Right ventricle myocardium inferior (tissue), 1 donor: ENCODE results near the gene CXorf49. TPM values are rescaled to one million over a fixed set of nuclear protein-coding genes. Genes with fewer than 3 reads are reported as not detected.
"Not testable (repeated sequence)": the region's sequence is repeated elsewhere in the genome, so short reads cannot be mapped to it uniquely, and the experiment has no call there.

Experiments used
- ATAC-seq: fragments of 200-7000 bp; cut with Tn5 transposase; one replicate; pipeline ENCODE4 v1.9.1; 2020; ENCODE audit warnings: mild to moderate bottlenecking, moderate library complexity
- DNase-seq: peaks from one replicate; pipeline ENCODE4 v3.0.0; 2021; ENCODE audit errors: missing footprints
- intact Hi-C: fragments of 100-400 bp; cut with DNase I; formaldehyde crosslinking; loops from one replicate; pipeline ENCODE4 v1.11.0; 2022
- total RNA-seq: library from RNA; stranded (reverse); fragmentation: NEBNext Ultra II Directional; extraction: Animal tissue kit (Norgen Biotek cat#: 25700); gene quantifications from one replicate; pipeline ENCODE4 v1.2.1, GENCODE V29; 2021
- donor health status: DM: no; HTN: yes; CAD: no; lungs with severe emphysema.

CXorf49 gene
- total RNA-seq, 1 donor from 2014 or later: not detected

DNA sequence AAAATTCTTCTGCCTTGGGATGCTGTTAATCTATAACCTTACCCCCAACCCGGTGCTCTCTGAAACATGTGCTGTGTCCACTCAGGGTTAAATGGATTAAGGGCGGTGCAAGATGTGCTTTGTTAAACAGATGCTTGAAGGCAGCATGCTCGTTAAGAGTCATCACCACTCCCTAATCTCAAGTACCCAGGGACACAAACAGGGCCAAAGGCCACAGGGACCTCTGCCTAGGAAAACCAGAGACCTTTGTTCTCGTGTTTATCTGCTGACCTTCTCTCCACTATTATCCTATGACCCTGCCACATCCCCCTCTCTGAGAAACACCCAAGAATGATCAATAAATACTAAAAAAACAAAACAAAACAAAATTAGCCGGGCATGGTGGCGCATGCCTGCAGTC is 40.9 kb downstream of the CXorf49 start:
- intact Hi-C loops, DNase-seq, ATAC-seq: not testable (repeated sequence)

- ATAC-seq, intact Hi-C loops, DNase-seq: not testable (repeated sequence)
Observed at GRCh38 chrX:71676068-71676795, 41.9 kb downstream of the CXorf49 start.

GRCh38 chrX:71675636-71676035 is 42.4 kb downstream of the CXorf49 start:
- ATAC-seq, intact Hi-C loops, DNase-seq: not testable (repeated sequence)

- DNase-seq (no peak), ATAC-seq (no peak)
- intact Hi-C loops: no loop called here
Observed at GRCh38 chrX:71671938-71672337, 46.1 kb downstream of the CXorf49 start.

DNA sequence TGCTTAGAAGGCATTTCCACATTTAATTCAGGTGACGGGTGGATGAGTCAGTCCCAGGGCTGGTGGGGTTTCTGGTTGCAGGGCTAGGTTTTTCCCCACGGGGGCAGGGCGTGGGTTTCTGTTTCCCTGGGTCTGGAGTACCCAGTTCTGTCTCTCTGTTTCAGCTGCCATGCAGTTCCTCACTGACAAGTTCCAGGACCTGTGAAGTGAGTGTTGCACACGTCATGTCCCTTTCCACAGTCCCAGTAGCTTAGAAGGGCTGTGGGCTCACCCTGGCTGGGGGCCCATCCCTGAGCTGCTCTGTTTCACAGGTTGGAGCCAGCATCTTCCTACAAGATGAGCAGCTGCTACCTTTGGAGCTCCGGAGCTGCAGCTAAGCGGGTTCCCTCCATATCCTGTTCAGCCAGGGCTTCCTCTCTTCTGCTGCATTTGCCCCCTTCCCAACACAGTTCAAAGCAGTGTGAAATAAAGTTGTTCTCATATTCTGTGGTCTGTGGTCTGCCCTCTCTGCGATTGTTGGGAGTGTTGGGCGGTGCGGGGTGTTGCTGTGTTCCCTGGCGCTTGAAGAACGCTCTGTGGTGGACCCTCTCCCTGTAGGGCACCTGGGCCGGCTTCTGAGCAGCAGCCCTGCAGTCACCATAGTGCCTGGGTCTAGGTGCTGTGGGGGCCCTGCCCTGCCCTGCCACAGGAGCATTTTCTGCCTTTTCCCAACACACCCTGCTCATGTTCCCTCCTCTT is 46.9 kb downstream of the CXorf49 start:
- intact Hi-C loops: no loop called here
- DNase-seq (no peak), ATAC-seq (no peak)

DNA sequence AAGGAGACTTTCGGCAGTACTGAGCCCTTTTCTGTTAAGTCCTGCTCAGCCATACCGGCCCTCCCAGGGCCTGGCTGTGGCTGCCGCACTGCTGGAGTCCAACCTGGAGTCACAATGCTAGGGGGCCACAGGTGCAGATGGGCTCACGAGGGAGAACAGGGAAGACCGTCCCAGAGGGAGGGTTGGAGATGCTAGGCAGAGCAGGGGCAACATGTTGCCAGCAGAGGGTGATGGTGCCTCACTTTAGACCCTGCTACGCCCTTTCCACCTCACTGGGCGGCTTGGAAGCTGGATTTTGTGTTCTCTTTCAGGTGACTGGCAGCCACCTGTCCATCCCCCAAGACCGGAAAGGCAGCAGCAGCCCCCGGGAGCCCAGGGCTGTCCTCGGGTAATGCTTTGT is 48.1 kb downstream of the CXorf49 start:
- intact Hi-C loops, DNase-seq: not testable (repeated sequence)
- peak; percentile 57 for ATAC-seq

GRCh38 chrX:71669492-71669891 is 48.6 kb downstream of the CXorf49 start:
- DNase-seq (no peak), ATAC-seq (no peak)

GRCh38 chrX:71668248-71668595 is 49.9 kb downstream of the CXorf49 start:
- no peak for DNase-seq
- ATAC-seq: no peak
- intact Hi-C loops: no loop called here

More at GRCh38 chrX:71669492-71669891, 48.6 kb downstream of the CXorf49 start:
- intact Hi-C loops: no loop called here

- DNase-seq: no peak
- ATAC-seq: no peak
- intact Hi-C loops: no loop called here
Observed at GRCh38 chrX:71667328-71668247, 50.5 kb downstream of the CXorf49 start, which contains the start of gene LOC101059915. LOC101059915 (plus strand) TSS chrX:71667546.

- intact Hi-C loops: no loop called here
- ATAC-seq (no peak), DNase-seq (no peak)
Observed at GRCh38 chrX:71666240-71667223, 51.6 kb downstream of the CXorf49 start.

DNA sequence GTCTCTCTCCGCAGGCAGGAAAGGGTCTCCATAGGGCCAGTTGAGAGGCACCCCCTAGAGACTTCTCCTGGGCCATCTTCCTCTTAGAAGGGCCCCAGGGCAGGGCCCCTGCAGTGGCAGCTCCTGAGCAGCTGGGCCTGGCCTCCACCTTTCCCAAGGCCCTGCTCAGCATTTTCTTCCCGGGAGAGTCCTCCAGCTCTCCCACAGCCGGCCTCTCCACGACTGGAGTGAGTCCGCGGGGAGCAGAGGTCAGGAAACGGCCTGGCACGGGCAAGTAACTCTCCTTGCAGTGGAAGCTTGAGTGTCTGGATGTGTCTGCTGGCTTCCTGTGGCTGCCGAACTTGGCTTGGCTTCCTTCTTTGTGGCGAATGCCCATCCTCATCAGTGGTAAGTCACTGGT is 52.3 kb downstream of the CXorf49 start:
- DNase-seq (no peak), ATAC-seq (no peak)
- intact Hi-C loops: no loop called here

DNA sequence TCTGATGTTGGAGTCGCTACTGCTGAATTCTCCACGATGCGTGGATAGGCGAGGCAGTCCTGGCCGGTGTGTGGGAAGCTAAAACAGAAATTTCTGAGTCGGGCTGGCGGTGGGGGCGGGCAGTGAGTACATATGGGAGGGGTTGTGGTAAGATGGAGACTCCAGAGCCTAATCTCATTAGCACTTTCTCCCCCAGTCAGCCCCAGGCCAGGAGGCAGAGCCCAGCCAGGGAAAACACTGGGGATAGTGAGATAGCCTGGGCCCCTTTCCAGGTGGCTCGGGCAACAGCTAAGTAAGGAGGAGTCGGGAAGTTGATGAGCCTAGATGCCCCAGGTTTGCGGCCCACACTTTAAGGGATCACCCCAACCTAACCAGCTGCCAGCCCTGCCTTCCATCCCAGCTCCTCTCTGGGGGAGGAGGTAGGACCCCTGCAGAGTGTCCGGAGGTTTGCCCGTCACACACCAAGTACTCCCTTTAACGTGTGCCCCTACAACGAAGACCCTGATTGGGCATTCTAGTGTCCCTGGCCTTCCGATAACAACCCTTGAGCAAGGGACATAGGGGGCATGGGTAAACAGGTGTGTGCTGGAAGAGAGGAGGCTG is 53.1 kb downstream of the CXorf49 start:
- no peak for DNase-seq
- intact Hi-C loops: no loop called here
- no peak for ATAC-seq

Other genes with a start within 250 kb of the CXorf49 start
- gene OGT, start 185.2 kb downstream of the CXorf49 start, total RNA-seq: 78.6 TPM
- 1.7 TPM for gene GCNA, start 139.8 kb downstream of the CXorf49 start, total RNA-seq
- gene CXCR3, start 99.8 kb downstream of the CXorf49 start, total RNA-seq: 0.32 TPM
- not detected for gene CXorf49B, start 45.1 kb upstream of the CXorf49 start, total RNA-seq
- gene NHSL2, start 192.6 kb upstream of the CXorf49 start, total RNA-seq: 5.7 TPM